GM10248 (cell line): Measurements from ENCODE around the gene ITGB4.
"Not testable (repeated sequence)": the region's sequence is repeated elsewhere in the genome, so short reads cannot be mapped to it uniquely, and the experiment has no call there.

ENCODE experiments used
- CTCF ChIA-PET: fragments of 300-600 bp; sonication (Branson Sonifier 250); formaldehyde crosslinking; extraction: SDS; loops from one replicate; lab custom pipeline; 2021; ENCODE audit warnings: antibody characterized with exemption; lab: Yijun Ruan, JAX
- POLR2A ChIA-PET: fragments of 350-650 bp; sonication (Branson Sonifier 250); formaldehyde crosslinking; extraction: SDS; loops from one replicate; lab custom pipeline; 2020; ENCODE audit warnings: antibody characterized with exemption; lab: Yijun Ruan, JAX
- DNase-seq: peaks from one replicate; pipeline ENCODE4 v3.0.0; 2012; ENCODE audit errors: extremely low spot score
- CTCF ChIP-seq: IDR thresholded peaks from 2 replicates; pipeline ENCODE4 v1.5.1; 2012; ENCODE audit warnings: mild to moderate bottlenecking, low read depth; ENCODE audit errors: extremely low read depth, missing control alignments, control extremely low read depth

Gene ITGB4

GRCh38 chr17:75773808-75774470 is 52.7 kb downstream of the ITGB4 start:
- ChIA-PET POLR2A (interaction anchor here (0.6 to 7.2 kb wide), 6 partner anchors 10 to 82 kb away, joined by 3 to 97 read pairs (median 4); partner anchors contain the start of gene GALK1), CTCF (interaction anchor here (0.9 to 8.6 kb wide), 8 partner anchors 9 to 56 kb away, joined by 3 to 71 read pairs (median 4); partner anchors contain the start of genes GALK1 and UNK)
- no peak for TF ChIP-seq CTCF
- no peak for DNase-seq

- ChIA-PET POLR2A (interaction anchor here (0.6 to 7.2 kb wide), 4 partner anchors 11 to 55 kb away, joined by 4 to 97 read pairs (median 16); partner anchors contain the start of gene GALK1), CTCF (interaction anchor here (0.9 to 8.6 kb wide), 6 partner anchors 8 to 54 kb away, joined by 3 to 71 read pairs (median 4); partner anchors contain the start of gene GALK1)
- no peak for DNase-seq
- no peak for TF ChIP-seq CTCF
Measured at GRCh38 chr17:75774471-75774990, 53.3 kb downstream of the ITGB4 start.

GRCh38 chr17:75774991-75775668 is 53.9 kb downstream of the ITGB4 start:
- TF ChIP-seq CTCF: no peak
- no peak for DNase-seq
- POLR2A ChIA-PET: interaction anchor here (1.0 to 7.2 kb wide), 5 partner anchors 11 to 69 kb away, joined by 4 to 97 read pairs (median 12); partner anchors contain the start of genes GALK1 and UNC13D
- CTCF ChIA-PET: interaction anchor here (0.6 to 8.6 kb wide), 7 partner anchors 8 to 176 kb away, joined by 3 to 71 read pairs (median 3); partner anchors contain the start of gene GALK1

DNA sequence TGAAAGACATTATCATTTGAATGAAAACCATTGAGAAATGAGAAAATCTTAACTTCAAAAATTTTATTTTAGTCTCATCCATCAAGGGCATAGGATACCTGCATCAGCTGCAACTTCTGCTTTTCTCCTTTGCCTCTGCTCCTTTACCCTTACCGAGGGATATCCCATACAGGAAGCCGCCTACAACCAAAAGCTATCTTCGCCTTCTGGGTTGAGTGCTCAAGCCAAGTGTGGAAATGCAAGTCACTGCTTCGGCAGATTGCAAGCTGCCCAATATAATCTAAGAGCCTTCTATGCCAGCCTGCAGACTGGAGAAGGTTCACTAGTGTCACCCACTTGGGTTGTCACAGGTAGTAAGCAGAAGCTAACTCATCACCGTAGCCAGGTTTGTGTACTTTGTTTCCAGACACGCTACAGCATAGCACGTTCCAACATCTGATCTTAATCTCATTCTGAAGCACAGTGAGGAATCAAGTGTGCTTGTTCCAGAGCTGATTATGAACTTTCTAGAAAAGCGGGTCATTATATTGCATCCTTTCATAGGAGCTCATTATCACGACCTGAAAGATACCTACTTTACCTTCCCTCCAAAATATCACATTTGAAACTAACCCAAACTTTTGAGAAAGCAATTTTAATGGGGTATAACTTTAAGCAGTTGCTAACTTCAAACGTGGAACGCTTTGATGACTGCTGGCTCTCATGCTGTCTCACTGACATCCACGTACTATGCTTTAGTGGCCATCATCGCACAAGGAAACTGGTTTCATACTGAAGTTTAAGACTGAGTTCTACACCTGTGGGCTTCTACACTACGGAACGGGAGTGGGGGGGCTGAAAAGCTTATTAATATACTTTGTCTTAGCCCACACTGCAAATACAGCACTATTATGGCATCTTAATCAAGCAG is 55.4 kb downstream of the ITGB4 start:
- ChIA-PET POLR2A (interaction anchor here (0.9 to 7.2 kb wide), 11 partner anchors 8 to 99 kb away, joined by 3 to 97 read pairs (median 8); partner anchors contain the start of genes GALK1, UNC13D, UNK and WBP2), CTCF (interaction anchor here (0.8 to 8.6 kb wide), 11 partner anchors 13 to 175 kb away, joined by 3 to 71 read pairs (median 4); partner anchors contain the start of genes GALK1 and MRPL38)
- DNase-seq: no peak
- no peak for TF ChIP-seq CTCF

GRCh38 chr17:75777296-75777922 is 56.1 kb downstream of the ITGB4 start:
- ChIA-PET CTCF (interaction anchor here (0.8 to 8.6 kb wide), 8 partner anchors 12 to 176 kb away, joined by 3 to 71 read pairs (median 4); partner anchors contain the start of gene GALK1), POLR2A (interaction anchor here (0.6 to 7.2 kb wide), 8 partner anchors 7 to 98 kb away, joined by 4 to 97 read pairs (median 8); partner anchors contain the start of genes GALK1, UNC13D, UNK and WBP2)
- TF ChIP-seq CTCF: no peak
- DNase-seq: no peak

DNA sequence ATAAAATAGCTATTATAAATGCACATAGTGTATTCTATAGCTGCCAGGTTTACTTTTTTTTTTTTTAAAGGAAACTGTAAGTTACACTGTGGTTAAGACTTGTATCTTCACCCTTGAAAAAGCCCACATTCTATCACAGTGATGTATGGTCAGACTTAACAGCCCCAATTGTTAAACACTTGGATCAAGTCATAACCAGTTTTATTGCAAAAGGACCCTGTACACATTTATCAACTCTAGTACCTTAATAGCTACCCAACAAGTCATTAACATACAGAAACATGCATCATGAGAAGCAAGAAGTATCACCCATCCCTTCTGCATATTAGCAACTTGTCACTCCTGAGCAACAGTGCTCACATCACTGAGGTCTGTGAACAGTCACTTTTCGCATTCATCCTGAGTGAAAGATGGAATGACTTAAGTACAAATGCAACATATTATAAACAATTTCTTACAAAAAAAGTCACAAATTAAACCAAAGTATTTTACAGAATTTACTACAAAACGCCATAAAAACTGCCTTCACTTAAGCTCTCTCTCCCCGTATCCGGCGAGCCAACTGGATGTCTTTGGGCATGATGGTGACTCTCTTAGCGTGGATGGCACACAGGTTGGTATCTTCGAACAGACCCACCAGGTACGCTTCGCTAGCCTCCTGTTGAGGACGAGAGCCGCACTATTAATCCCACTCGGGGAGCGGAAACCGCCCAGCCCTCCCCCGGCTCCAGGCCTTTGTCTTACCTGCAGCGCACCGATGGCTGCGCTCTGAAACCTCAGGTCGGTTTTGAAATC is 57.0 kb downstream of the ITGB4 start:
- CTCF ChIA-PET: interaction anchor here (1.5 to 8.6 kb wide), 4 partner anchors 11 to 47 kb away, joined by 3 to 71 read pairs (median 6); partner anchors contain the start of gene GALK1
- DNase-seq: not testable (repeated sequence)
- POLR2A ChIA-PET: interaction anchor here (0.6 to 7.2 kb wide), 4 partner anchors 15 to 1152 kb away, joined by 3 to 97 read pairs (median 4); partner anchors contain the start of gene GALK1
